HUES64 (cell line): ENCODE data around the gene OR51G2. TPM values are rescaled to one million over a fixed set of nuclear protein-coding genes. Genes with fewer than 3 reads are reported as not detected.
"Not testable (repeated sequence)": the region's sequence is repeated elsewhere in the genome, so short reads cannot be mapped to it uniquely, and the experiment has no call there.

ENCODE experiments used
- H3K27ac ChIP-seq: 2 replicates; pipeline ENCODE4 v1.7.0; 2013; ENCODE audit warnings: low read depth, low read length, inconsistent platforms
- H3K27me3 ChIP-seq: 2 replicates; pipeline ENCODE4 v1.6.1; 2013; ENCODE audit warnings: mild to moderate bottlenecking, low read length; ENCODE audit not compliant: insufficient read depth
- H3K36me3 ChIP-seq: 2 replicates; pipeline ENCODE4 v1.6.1; 2013; ENCODE audit warnings: mild to moderate bottlenecking, low read length; ENCODE audit not compliant: insufficient read depth
- H3K4me1 ChIP-seq: 2 replicates; pipeline ENCODE4 v1.6.1; 2013; ENCODE audit warnings: mild to moderate bottlenecking, low read length, moderate library complexity; ENCODE audit not compliant: insufficient read depth
- H3K4me3 ChIP-seq: 2 replicates; pipeline ENCODE4 v1.5.1; 2013; ENCODE audit warnings: mild to moderate bottlenecking, low read length, moderate library complexity
- H3K9ac ChIP-seq: 2 replicates; pipeline ENCODE4 v1.6.1; 2013; ENCODE audit warnings: mild to moderate bottlenecking, low read depth, low read length
- H3K9me3 ChIP-seq: 2 replicates; pipeline ENCODE4 v1.6.1; 2013; ENCODE audit warnings: low read depth, low read length; ENCODE audit not compliant: insufficient read depth
- WGBS: fragments of 150-250, 120-280 bp; methylation state at CpG from one replicate; pipeline ENCODE4 v1.1.7; 2013; ENCODE audit warnings: missing lambda C conversion rate; 5-methylcytosine and 5-hydroxymethylcytosine counted together
- polyA plus RNA-seq, 2 experiments: library from polyadenylated mRNA; stranded (reverse); fragments of 50-300 nt; gene quantifications; one replicate each; pipeline ENCODE4 v1.2.3, GENCODE V29; 2013

The OR51G2 gene, protein sequence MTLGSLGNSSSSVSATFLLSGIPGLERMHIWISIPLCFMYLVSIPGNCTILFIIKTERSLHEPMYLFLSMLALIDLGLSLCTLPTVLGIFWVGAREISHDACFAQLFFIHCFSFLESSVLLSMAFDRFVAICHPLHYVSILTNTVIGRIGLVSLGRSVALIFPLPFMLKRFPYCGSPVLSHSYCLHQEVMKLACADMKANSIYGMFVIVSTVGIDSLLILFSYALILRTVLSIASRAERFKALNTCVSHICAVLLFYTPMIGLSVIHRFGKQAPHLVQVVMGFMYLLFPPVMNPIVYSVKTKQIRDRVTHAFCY
- not detected for polyA plus RNA-seq (2013, experiment 1 of 2)
- polyA plus RNA-seq (2013, experiment 2 of 2), result not detected

DNA sequence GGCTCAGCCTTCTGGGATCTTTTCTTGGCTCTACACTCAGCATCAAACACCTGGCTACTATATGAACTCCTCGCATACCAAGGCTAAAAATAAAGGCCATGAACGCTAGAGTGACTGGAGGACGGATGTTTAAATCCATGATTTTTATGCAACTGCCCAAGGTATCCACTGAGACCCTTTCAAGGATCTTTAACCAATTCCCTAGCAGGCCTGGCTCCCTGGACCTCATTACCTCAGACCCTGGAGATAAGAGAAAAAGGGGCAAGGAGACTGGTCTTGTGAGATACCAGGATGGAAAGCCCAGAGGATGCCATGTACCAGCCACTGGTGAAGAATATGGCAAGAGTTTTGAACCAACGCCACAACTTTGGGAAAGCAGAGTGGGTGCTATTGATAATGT is at the start of gene OR51G2:
OR51G2 (minus strand) TSS at position 101 of the 400 bp plus-strand sequence. CDS start 3,687 bp downstream, outside the sequence.
- no peaks in the 10 kb centered on the region for H3K9me3 ChIP-seq
- H3K4me3 ChIP-seq, result no peak within 1 kb of the TSS
- no peaks in the 10 kb centered on the region for H3K36me3 ChIP-seq
- no peak within 1 kb of the TSS for H3K27ac ChIP-seq
- no peaks in the 10 kb centered on the region for H3K4me1 ChIP-seq
- H3K9ac ChIP-seq, result no peak within 1 kb of the TSS
- WGBS, result 97% methylated on average over 4 of the region's 4 CpGs
- no peaks in the 10 kb centered on the region for H3K27me3 ChIP-seq

DNA sequence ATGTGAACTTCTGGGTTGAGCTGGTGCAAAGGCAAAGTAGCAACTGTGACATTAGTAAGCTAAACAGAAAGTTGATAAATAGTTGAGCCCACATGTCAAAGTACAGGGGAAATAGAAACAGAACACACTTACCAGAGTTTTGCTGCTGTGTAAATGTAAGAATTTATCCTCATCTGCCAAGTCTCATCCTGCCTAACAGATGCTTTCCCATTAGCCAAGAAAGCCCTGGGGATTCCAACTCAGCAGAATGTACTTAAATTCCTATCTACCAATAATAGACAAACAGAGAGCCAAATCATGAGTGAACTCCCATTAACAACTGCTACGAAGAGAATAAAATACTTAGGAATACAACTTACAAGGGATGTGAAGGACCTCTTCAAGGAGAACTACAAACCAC is 43.7 kb upstream of the OR51G2 start:
- WGBS, result 85% methylated on average over 1 of the region's 1 CpG
- Histone ChIP-seq H3K4me3 (no peak overlapping the region), H3K36me3 (no peaks in the 10 kb centered on the region), H3K9me3 (no peaks in the 10 kb centered on the region), H3K4me1 (no peaks in the 10 kb centered on the region), H3K9ac (no peak overlapping the region), H3K27me3 (no peaks in the 10 kb centered on the region), H3K27ac (no peak overlapping the region)

DNA sequence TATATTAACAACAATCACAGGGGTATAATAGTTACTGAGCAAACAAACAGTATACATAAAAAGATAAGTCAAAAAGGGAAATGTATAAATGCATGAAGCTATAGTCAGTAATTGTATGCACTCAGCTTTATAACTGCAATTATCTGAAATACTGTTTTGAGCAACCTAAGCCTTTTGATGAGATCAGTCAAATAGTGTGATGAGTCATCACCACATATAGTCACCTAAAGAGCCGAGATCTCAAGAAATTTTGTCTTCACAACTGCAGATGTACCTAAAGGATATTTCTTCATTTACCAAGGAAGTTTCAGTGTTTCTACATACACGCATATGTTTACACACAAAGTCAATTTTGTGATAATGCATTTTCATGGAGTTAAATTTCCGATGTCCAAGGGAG is 41.7 kb upstream of the OR51G2 start:
- no peak overlapping the region for H3K4me3 ChIP-seq
- H3K27ac ChIP-seq, result no peak overlapping the region
- no peak overlapping the region for H3K9ac ChIP-seq
- H3K9me3 ChIP-seq, result no peaks in the 10 kb centered on the region
- 95% methylated on average over 3 of the region's 3 CpGs for WGBS
- H3K36me3 ChIP-seq, result no peaks in the 10 kb centered on the region
- H3K27me3 ChIP-seq, result no peaks in the 10 kb centered on the region
- H3K4me1 ChIP-seq, result no peaks in the 10 kb centered on the region

DNA sequence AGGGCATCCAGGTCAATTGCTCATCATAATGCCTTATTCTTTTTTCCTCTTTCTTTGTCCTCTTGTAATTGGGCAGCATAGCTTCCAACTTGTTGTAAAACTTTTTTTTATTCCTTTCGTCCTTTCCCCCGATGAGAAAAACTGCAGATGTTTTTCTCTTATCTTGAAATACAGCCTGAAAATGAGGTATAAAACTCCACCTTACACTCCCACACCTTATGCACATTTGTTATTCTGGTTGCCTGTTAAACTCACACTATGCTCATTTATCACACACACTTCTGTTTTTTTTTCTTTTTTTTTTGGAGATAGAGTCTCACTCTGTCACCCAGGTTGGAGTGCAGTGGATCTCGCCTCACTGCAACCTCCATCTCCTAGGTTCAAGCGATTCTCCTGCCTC is 38.2 kb upstream of the OR51G2 start:
- WGBS, result 94% methylated on average over 4 of the region's 4 CpGs
- Histone ChIP-seq H3K27ac (no peak overlapping the region), H3K9me3 (no peaks in the 10 kb centered on the region), H3K36me3 (no peaks in the 10 kb centered on the region), H3K27me3 (no peaks in the 10 kb centered on the region), H3K9ac (no peak overlapping the region), H3K4me1 (no peaks in the 10 kb centered on the region), H3K4me3 (no peak overlapping the region)

DNA sequence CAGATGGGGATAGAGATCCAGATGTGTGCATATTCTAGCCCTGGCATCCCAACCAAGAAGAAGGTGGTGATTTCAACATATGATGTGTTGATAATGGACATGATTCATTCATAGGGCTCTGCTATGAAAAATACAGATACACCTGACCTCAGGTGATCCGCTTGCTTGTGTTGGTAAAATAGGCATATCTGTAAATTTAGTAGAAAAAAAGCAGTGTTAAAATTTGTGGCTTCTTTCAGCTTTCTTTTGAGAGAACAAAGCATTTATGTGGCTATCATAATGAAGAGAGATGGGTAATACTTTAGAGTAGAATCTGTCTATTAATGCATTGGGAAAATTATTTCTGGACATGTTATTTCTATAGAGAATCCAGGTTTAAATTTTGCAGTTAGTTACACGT is 36.5 kb upstream of the OR51G2 start, which contains the start of gene OR51A2:
OR51A2 (minus strand) TSS at position 101 of the 400 bp plus-strand sequence; CDS start at position 101, 0 bp downstream.
- H3K4me3 ChIP-seq, H3K4me1 ChIP-seq, H3K9ac ChIP-seq, H3K27ac ChIP-seq, H3K36me3 ChIP-seq, H3K27me3 ChIP-seq, H3K9me3 ChIP-seq: not testable (repeated sequence)
- 98% methylated on average over 2 of the region's 2 CpGs for WGBS

DNA sequence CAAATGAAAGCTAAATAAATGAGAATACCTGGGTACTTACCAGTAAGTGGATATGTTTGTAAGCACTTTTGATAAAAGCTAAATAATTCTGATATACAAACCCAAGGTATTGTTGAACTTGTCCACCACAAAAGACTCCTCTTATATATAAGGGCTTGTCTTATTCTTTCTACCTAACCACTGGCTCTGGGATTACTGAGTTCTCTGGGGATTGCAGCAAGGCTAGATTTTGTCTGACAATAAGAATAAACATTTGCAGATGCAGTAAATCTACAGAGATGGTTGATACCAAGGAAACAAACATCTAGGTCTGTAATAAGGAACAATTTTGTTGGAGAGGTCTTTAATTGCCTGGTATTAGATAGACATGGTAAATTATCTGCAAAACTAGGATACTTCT is 28.4 kb upstream of the OR51G2 start, which contains the start of gene OR51A4:
OR51A4 (minus strand) TSS at position 101 of the 400 bp plus-strand sequence. CDS start 505 bp downstream, outside the sequence.
- H3K4me1 ChIP-seq, result no peaks in the 10 kb centered on the region
- no peaks in the 10 kb centered on the region for H3K9me3 ChIP-seq
- H3K4me3 ChIP-seq, result no peak within 1 kb of the TSS
- no peak within 1 kb of the TSS for H3K9ac ChIP-seq
- H3K27me3 ChIP-seq, result no peaks in the 10 kb centered on the region
- H3K36me3 ChIP-seq, result no peaks in the 10 kb centered on the region
- no peak within 1 kb of the TSS for H3K27ac ChIP-seq

DNA sequence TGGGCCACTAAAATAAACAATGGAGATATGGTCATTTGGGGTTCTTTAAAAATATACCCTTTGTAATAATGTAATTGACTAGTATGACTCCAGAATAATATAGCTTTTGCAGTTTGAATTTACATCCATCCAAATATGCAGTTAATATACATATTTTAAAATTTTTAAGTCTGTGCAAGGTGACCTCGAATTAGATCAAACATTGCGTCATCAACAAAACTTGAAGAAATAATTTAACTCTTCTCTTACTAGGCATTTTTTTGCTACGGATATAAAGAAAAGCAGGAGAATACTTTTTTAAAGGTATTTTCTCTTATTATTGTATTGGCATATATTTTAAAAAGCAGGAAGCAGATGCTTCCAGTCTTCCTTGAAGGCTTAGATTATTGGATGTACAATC is 17.6 kb upstream of the OR51G2 start:
- Histone ChIP-seq H3K36me3 (no peaks in the 10 kb centered on the region), H3K27me3 (no peaks in the 10 kb centered on the region), H3K9me3 (no peaks in the 10 kb centered on the region), H3K9ac (no peak overlapping the region), H3K27ac (no peak overlapping the region), H3K4me1 (no peaks in the 10 kb centered on the region), H3K4me3 (no peak overlapping the region)
- no CpG with 5 or more reads among the region's 3 CpGs for WGBS

DNA sequence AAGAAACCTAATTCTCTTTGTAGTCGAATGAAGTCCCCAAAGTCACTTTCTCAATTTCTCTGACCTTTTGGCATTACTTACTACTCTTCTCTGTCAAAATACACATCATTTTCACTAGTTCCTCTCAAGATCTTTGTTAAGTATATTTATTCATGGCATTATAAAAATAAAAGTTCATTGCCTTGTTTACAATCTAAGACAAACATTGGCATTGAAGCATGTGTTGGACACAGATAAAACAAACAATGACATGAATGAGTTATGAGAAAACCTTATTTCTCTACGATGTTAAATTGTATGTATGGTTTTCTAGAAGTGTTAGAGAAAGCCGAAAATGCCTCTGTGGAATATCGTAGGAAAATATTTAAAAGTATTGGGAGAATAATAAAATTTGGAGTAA is 13.6 kb upstream of the OR51G2 start:
- H3K9ac ChIP-seq, result no peak overlapping the region
- no peak overlapping the region for H3K27ac ChIP-seq
- no peak overlapping the region for H3K4me3 ChIP-seq
- WGBS, result 91% methylated on average over 4 of the region's 4 CpGs
- no peaks in the 10 kb centered on the region for H3K9me3 ChIP-seq
- no peaks in the 10 kb centered on the region for H3K4me1 ChIP-seq
- H3K27me3 ChIP-seq, result no peaks in the 10 kb centered on the region
- no peaks in the 10 kb centered on the region for H3K36me3 ChIP-seq

DNA sequence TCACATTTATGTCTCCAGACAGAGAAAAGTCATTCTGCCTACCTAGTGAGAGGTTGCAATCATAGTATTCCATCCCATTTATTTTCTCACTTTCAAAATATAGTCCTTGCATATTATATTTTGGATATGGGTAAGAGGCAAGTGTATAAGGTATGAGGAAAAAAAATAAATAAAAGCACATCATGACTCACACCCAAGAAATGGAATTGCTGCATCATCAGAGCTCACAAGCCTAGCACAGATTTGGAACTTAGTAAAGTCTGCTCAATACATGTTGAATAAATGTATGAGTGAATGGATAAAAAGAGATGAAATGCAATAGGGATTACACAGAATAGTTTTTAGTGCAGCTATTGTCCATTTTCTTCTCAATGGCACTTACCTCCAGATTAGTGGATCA is 7.5 kb upstream of the OR51G2 start:
- H3K36me3 ChIP-seq, result no peaks in the 10 kb centered on the region
- H3K4me1 ChIP-seq, result no peaks in the 10 kb centered on the region
- no peak overlapping the region for H3K27ac ChIP-seq
- H3K9ac ChIP-seq, result no peak overlapping the region
- H3K27me3 ChIP-seq, result no peaks in the 10 kb centered on the region
- no peak overlapping the region for H3K4me3 ChIP-seq
- no peaks in the 10 kb centered on the region for H3K9me3 ChIP-seq

DNA sequence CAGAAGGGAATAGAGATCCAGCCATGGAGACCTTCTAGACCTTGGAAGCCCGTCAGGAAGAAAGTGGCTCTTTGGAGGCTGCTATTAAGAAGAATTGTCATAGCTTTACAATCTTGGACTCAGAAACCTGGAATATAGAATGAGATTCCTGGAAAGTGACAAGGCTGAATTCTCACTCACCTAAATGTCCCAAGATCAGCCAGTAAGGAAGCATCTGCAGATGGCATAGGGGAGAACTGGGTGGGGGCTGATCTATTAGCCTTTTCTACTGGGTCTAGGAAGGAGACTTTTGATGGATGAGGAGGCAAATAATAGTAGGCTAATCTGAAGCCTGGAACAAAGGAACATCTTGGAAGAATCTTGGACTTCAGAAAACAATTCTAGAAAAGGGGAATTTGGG is 5.1 kb upstream of the OR51G2 start, which contains the start of gene OR51G1:
OR51G1 (minus strand) TSS at position 101 of the 400 bp plus-strand sequence; CDS start at position 101, 0 bp downstream.
- H3K27me3 ChIP-seq, result no peaks in the 10 kb centered on the region
- no peak within 1 kb of the TSS for H3K9ac ChIP-seq
- no peaks in the 10 kb centered on the region for H3K9me3 ChIP-seq
- no peak within 1 kb of the TSS for H3K4me3 ChIP-seq
- WGBS, result 84% methylated on average over 1 of the region's 1 CpG
- no peak within 1 kb of the TSS for H3K27ac ChIP-seq
- H3K36me3 ChIP-seq, result no peaks in the 10 kb centered on the region
- H3K4me1 ChIP-seq, result no peaks in the 10 kb centered on the region

DNA sequence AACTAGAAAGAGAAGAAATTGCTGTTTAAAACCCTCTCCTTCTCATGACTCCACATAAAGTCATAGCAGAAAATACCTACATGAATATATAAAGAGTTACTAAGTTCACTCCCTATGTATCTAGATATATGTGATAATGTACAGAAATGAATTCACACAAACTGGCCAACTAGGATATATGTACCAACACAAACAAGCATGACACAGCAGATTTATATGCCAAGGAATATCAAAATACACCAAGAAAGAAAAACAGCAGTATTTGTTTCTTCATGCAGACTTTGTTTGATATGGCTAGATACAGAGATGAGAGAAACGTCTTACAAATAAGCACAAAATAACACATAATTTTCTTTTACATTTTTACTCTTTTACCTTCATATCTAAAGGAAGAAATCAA is 3.2 kb upstream of the OR51G2 start:
- no peak overlapping the region for H3K27ac ChIP-seq
- H3K4me1 ChIP-seq, result no peaks in the 10 kb centered on the region
- H3K9me3 ChIP-seq, result no peaks in the 10 kb centered on the region
- 92% methylated on average over 1 of the region's 1 CpG for WGBS
- H3K4me3 ChIP-seq, result no peak overlapping the region
- H3K27me3 ChIP-seq, result no peaks in the 10 kb centered on the region
- H3K36me3 ChIP-seq, result no peaks in the 10 kb centered on the region
- H3K9ac ChIP-seq, result no peak overlapping the region
